ENCODE results near the gene CARM1. TPM values are rescaled to one million over a fixed set of nuclear protein-coding genes. Genes with fewer than 3 reads are reported as not detected.
A peak's percentile ranks its signal among the peaks of the same experiment; 100 is the strongest.

Gene CARM1
- total and polyA plus RNA-seq, 2 experiments from 2014 or later, result 43.3 to 118 TPM

- no peaks in the 10 kb centered on the region; the same call in none of the 2 replicates for H3K36me3 ChIP-seq (ENCODE audit: insufficient read depth)
- no peaks in the 10 kb centered on the region for H3K9me2 ChIP-seq (ENCODE audit: insufficient read depth)
- peaks cover 21% of the 10 kb centered on the region for H3K27me3 Mint-ChIP-seq (ENCODE audit: insufficient read depth, low read depth, poor library complexity)
- peaks cover 35% of the 10 kb centered on the region for H3K79me2 ChIP-seq (replicated peaks; ENCODE audit: insufficient read depth)
- ATAC-seq (peak; percentile 90), DNase-seq (ENCODE audit: low spot score) (peak; percentile 99)
- H3K27ac ChIP-seq (ENCODE audit: low read depth), result no peak within 1 kb of the TSS
- H3K36me3 Mint-ChIP-seq (ENCODE audit: low read depth), result peaks cover 28% of the 10 kb centered on the region
- H3K27me3 ChIP-seq (ENCODE audit: insufficient read depth), result no peaks in the 10 kb centered on the region
- peak within 1 kb of the TSS; percentile 88 for H3K4me3 Mint-ChIP-seq
- H3K9me3 Mint-ChIP-seq, result no peaks in the 10 kb centered on the region; the same call in 2 of the 3 replicates
- H3K4me3 ChIP-seq, result peak within 1 kb of the TSS; percentile 80
- H3K27ac Mint-ChIP-seq, result no peak within 1 kb of the TSS; the same call in 1 of the 2 replicates
- H3F3A ChIP-seq (replicated peaks; ENCODE audit: low read depth), result peaks cover 12% of the 10 kb centered on the region
- H2AFZ ChIP-seq, result peak within 1 kb of the TSS; percentile 43; the same call in 1 of the 2 replicates
- peaks cover 7% of the 10 kb centered on the region; the same call in 2 of the 3 replicates for H3K4me1 Mint-ChIP-seq
- peak within 1 kb of the TSS; percentile 95 for H3K4me2 ChIP-seq
- H3K4me1 ChIP-seq (ENCODE audit: insufficient read depth), result peaks cover 7% of the 10 kb centered on the region
- H4K20me1 ChIP-seq (replicated peaks; ENCODE audit: insufficient read depth), result peaks cover 12% of the 10 kb centered on the region
- TF ChIP-seq NANOG (IDR thresholded peaks at IDR 0.05; ENCODE audit: borderline replicate concordance), result no peak
- TF ChIP-seq POLR2AphosphoS5 (IDR thresholded peaks at IDR 0.05; ENCODE audit: low read depth), result peak; percentile 80
- TF ChIP-seq CREB1 (CRISPR knock-in tag; IDR thresholded peaks at IDR 0.05; ENCODE audit: low read depth), result peak; percentile 86
- peak; percentile 83 for TF ChIP-seq ETS1 (IDR thresholded peaks at IDR 0.05)
These were observed 57.4 kb downstream of the CARM1 start, which contains the start of the genes TIMM29 and YIPF2 for GRCh38 chr19:10928563-10929401. Gene TIMM29 (plus strand): TSS chr19:10928811. CDS start chr19:10928823, 12 bp downstream. Gene YIPF2 (minus strand): TSS chr19:10928639. CDS start chr19:10928410, 229 bp downstream.

- H3K4me2 ChIP-seq, result peak overlapping the region; percentile 95
- H3K36me3 ChIP-seq (ENCODE audit: insufficient read depth), result no peaks in the 10 kb centered on the region; the same call in none of the 2 replicates
- peak; percentile 44 for DNase-seq (ENCODE audit: low spot score)
- no peak overlapping the region for H3K27ac ChIP-seq (ENCODE audit: low read depth)
- no peak overlapping the region; the same call in 1 of the 2 replicates for H3K27ac Mint-ChIP-seq
- peaks cover 21% of the 10 kb centered on the region for H3K27me3 Mint-ChIP-seq (ENCODE audit: insufficient read depth, low read depth, poor library complexity)
- H3K9me3 Mint-ChIP-seq, result no peaks in the 10 kb centered on the region; the same call in 2 of the 3 replicates
- peaks cover 12% of the 10 kb centered on the region for H4K20me1 ChIP-seq (replicated peaks; ENCODE audit: insufficient read depth)
- no peak overlapping the region for H2AFZ ChIP-seq
- H3K79me2 ChIP-seq (replicated peaks; ENCODE audit: insufficient read depth), result peaks cover 35% of the 10 kb centered on the region
- H3K27me3 ChIP-seq (ENCODE audit: insufficient read depth), result no peaks in the 10 kb centered on the region
- peaks cover 12% of the 10 kb centered on the region for H3F3A ChIP-seq (replicated peaks; ENCODE audit: low read depth)
- no peaks in the 10 kb centered on the region for H3K9me2 ChIP-seq (ENCODE audit: insufficient read depth)
- H3K36me3 Mint-ChIP-seq (ENCODE audit: low read depth), result peaks cover 26% of the 10 kb centered on the region
- peaks cover 7% of the 10 kb centered on the region for H3K4me1 ChIP-seq (ENCODE audit: insufficient read depth)
- H3K4me3 Mint-ChIP-seq, result peak overlapping the region; percentile 88
- H3K4me3 ChIP-seq, result peak overlapping the region; percentile 80
- ATAC-seq, result peak; percentile 3; the same call in 1 of the 3 replicates
- H3K4me1 Mint-ChIP-seq, result peaks cover 7% of the 10 kb centered on the region; the same call in 2 of the 3 replicates
- TF ChIP-seq ZNF114 (CRISPR knock-in tag; IDR thresholded peaks at IDR 0.05) (no peak), EZH2phosphoT487 (IDR thresholded peaks at IDR 0.05; ENCODE audit: unreplicated experiment) (no peak), CTCF (conservative IDR thresholded peaks at IDR 0.05; ENCODE audit: low read depth in 2 of 2) (no peak), STAT1 (IDR thresholded peaks at IDR 0.05; ENCODE audit: unreplicated experiment) (no peak), POLR2AphosphoS5 (IDR thresholded peaks at IDR 0.05; ENCODE audit: low read depth) (no peak), REST (IDR thresholded peaks at IDR 0.05; ENCODE audit: unreplicated experiment) (no peak), CREB1 (CRISPR knock-in tag; IDR thresholded peaks at IDR 0.05; ENCODE audit: low read depth) (no peak), ETS1 (IDR thresholded peaks at IDR 0.05) (no peak)
These were observed 58.0 kb downstream of the CARM1 start for GRCh38 chr19:10929402-10929794.
